TTC549 (cell line): ENCODE measurements around the gene RDH5.
A peak's percentile ranks its signal among the peaks of the same experiment; 100 is the strongest.

ENCODE experiments used
- FAIRE-seq: peaks from 2 replicates; lab custom pipeline; 2012; peaks lifted over from hg19 to GRCh38; lab: Jason Lieb, UNC

Gene RDH5

DNA sequence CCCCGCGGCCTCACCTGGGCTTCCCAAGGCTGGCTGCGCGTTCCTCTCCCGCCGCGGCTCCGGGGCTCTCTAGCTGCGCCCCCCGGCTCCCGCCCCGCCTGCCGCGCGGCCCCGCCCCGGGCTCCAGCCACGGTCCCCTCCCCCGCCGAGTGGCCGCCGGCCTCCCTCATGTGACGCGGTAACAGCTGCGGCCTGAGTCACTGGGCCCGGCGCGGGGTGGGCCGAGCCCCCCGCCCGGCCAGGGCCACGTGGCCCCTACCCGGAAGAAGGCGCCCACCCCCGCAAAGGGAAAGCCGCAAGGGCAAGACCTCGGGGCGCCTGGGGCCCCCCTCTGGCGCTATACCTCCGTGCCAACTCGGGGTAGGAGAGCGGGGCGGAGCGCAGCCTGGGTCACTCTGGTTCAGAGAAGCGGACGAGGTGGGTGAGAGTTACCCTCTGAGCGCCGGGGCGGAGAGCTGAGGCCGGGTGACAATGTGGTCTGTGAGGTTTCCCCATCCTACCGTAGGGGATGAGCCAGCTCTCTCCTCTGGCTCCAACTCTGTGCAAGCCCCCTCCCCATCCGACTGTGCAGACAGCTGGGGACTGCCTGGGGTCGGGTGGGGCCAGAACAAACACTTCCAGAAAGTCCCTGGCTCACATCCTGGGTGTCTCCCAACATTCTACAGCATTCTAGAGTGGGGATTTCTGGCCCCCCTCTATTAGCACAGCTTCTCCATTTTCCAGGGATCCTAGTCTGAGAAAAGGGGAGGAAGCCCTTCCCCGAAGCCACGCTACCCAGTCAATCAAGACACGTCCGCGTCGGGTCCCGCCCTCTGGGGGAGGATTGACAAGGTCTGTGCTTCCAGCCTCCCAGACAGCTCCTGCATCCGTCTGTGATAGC, 9.0 kb downstream of the RDH5 start, which contains the start of gene CD63:
Gene CD63, minus strand, starts transcription at position 71 of the 880 bp plus-strand sequence. CDS start 668 bp downstream, outside the sequence.
- FAIRE-seq: peak; percentile 38

GRCh38 chr12:55729819-55730818, 9.9 kb downstream of the RDH5 start:
- no peak for FAIRE-seq

GRCh38 chr12:55732288-55732687, 12.1 kb downstream of the RDH5 start:
- FAIRE-seq: no peak

- no peak for FAIRE-seq
Measured at GRCh38 chr12:55733021-55733555, 12.9 kb downstream of the RDH5 start.

- no peak for FAIRE-seq
Measured at GRCh38 chr12:55733858-55734257, 13.7 kb downstream of the RDH5 start.

DNA sequence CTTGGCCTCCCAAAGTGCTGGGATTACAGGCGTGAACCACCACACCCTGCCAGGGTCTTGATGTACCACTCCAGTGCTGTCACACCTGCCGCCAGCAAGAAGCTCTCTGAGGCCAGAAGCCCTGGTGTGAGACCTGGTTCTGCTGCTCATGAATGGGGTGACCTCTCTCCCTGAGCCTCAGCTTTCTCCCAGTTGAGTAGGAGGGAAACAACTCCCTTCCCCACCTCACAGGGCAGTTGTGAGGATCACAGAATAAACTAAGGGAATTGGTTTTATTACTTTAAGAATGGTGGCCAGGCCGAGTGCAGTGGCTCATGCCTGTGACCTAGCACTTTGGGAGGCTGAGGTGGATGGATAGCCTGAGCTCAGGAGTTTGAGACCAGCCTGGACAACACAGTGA, 14.4 kb downstream of the RDH5 start:
- FAIRE-seq: no peak

DNA sequence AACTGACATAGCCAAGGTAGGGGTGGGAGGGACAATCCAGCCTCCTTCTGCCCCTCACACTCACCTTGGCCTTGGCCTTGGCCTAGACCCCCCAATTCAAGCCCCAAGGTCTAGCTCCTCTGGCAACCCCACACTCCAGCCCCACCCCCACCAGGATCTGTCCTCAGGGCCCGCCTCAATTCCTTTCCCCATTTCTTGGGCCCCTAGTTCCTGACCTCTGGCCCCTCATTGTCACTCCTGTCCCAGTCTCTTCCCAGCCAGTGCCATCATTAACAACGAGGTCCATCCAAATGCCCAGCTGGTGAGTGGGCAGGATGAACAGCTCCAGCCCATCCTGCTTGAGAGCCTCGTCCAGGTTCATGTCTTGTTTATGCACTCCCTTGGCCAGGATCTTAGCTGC, 15.9 kb downstream of the RDH5 start:
- FAIRE-seq: no peak

DNA sequence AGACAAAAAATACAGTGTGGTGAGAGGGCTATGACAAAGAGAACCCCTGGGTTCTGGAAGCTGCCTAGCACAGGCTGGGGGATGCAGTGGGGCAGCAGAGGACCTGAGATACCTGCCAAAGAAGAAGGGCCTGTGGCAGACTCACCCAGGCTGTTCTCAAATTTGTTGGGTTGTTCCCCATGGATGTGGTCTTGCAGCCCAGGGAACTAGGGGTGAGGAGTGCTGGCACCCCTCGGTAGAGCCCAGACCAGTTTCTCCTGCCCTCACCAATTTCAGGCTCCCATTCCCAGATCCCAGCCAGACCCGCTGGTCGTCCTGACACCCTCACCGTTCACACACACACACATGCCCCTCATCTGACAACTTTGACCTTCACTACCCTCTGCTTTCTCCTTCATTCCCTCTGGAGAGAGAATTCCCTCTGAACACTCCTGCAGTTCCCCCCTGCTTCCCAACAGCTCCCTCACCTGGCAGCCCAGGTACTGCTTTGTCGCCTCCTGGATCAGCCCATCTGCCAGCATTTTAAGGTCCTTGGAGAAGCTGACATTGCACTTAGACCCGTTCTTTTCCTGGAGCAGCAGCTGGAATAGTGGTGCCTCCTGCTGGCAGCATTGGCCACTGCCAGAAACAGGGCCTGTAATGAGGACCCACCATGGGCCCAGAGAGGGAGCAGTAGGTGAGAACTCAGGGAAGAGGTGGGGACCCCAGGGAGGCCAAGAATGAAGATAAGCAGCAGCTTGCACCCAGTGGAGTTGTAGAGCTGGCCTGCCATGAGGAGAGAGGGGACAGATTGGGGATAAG, 16.8 kb downstream of the RDH5 start:
- FAIRE-seq: no peak

GRCh38 chr12:55737581-55738122, 17.5 kb downstream of the RDH5 start:
- no peak for FAIRE-seq

GRCh38 chr12:55738123-55739024, 18.2 kb downstream of the RDH5 start:
- peak; percentile 83 for FAIRE-seq

GRCh38 chr12:55739025-55739378, 18.8 kb downstream of the RDH5 start:
- FAIRE-seq: no peak

DNA sequence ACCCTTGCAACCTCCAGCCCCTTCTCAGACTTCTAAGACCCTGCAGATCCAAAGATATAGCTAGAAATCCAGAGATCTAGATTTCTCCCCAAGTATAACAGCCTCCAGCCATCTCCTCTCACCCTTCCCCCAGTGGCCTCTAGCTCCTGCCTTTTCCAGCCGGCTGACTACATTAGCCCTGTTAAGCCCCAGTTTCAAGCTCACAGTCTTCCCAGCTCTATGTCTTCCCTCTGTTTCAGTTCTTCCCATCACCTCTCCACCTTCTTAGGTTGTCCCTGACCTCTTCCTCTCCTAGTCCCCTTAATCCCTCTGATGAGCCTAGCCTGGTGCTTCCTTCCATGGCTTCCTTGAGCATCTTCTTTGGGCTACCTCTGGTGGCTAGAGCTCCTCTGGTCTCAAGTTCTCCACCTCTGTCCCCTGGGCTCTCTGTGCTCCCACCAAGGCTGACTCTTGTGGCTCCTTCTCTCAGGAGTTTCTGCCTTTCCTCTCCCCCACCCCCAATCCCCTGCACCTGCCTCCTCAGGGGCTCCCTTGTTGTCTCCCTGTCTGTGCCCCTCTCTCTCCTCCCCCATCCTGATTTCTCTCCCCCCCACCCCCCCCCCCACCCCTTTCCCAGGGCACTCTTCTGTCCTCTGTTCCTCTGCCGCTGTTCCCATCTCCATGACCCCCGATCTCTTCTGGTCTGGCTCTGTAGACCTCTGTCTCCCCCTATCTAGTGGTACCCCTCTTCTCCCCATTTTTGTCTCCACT, 21.9 kb downstream of the RDH5 start:
- FAIRE-seq: no peak

- no peak for FAIRE-seq
Measured at GRCh38 chr12:55742719-55743405, 22.7 kb downstream of the RDH5 start, which contains the start of gene GDF11. Gene GDF11, plus strand, starts transcription at chr12:55743122. Its CDS starts 195 bp downstream, at chr12:55743317.

DNA sequence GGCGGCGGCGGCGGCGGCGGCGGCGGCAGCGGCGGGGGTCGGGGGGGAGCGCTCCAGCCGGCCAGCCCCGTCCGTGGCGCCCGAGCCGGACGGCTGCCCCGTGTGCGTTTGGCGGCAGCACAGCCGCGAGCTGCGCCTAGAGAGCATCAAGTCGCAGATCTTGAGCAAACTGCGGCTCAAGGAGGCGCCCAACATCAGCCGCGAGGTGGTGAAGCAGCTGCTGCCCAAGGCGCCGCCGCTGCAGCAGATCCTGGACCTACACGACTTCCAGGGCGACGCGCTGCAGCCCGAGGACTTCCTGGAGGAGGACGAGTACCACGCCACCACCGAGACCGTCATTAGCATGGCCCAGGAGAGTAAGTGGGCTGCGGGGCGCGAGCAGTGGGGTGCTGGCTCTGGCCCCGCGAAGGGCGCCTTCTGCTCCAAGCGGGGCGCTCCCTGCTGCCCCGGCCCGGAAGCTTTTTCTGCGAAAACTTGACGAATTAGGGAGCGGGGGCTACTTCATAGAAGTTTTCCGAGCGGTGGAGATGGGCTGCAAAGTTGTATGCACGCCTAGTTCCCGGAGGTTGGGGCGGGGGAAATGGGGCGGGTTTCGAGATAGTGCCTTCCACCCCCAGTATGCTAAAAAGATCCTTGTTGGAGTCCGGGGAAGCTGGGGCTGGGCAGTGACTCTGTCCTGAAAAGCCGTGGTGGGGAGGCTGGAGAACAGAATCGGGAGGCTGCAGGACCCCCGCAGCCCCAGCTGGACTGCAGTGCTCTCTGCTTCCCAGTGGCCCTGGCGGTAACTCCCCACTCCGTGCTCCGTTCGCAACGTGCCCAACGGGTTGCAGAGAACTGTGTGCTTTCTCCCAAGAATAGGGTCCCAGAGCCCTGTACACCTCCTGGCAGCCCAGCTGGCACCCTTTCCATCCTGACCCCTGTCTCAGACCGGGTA, 23.5 kb downstream of the RDH5 start:
- FAIRE-seq: no peak

DNA sequence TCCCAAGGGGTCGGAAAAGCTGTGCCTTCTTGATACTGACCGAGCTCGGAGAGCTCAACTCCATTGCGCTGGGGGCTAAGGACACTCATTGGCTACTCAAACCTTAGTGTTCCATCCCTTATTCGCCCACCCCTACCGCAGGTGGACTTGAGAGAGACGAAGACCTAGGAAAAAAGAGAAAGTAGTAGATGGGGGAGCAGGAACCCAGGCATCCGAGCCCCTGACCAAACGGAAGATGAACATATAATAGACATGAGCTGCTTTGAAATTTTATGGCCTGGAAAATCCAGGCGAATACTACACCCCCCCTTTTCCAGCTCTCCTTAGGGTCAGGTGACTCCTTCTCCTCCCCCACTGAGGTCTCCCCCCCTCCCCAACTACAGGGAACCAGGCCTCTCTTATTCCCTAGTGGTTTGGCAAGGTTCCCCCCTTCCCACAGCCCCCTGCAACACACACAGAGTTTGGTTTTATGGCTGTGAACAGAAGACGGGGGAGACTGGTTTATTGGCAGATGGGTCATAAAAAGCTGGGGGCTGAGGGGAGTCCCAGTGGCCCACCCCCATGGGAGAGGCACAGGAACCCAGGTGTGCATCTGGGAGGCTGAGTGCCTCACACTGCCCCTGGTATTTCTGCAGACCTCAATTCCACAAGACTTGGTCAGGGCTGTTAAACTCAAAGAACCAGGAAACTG, 24.3 kb downstream of the RDH5 start:
- FAIRE-seq: no peak

DNA sequence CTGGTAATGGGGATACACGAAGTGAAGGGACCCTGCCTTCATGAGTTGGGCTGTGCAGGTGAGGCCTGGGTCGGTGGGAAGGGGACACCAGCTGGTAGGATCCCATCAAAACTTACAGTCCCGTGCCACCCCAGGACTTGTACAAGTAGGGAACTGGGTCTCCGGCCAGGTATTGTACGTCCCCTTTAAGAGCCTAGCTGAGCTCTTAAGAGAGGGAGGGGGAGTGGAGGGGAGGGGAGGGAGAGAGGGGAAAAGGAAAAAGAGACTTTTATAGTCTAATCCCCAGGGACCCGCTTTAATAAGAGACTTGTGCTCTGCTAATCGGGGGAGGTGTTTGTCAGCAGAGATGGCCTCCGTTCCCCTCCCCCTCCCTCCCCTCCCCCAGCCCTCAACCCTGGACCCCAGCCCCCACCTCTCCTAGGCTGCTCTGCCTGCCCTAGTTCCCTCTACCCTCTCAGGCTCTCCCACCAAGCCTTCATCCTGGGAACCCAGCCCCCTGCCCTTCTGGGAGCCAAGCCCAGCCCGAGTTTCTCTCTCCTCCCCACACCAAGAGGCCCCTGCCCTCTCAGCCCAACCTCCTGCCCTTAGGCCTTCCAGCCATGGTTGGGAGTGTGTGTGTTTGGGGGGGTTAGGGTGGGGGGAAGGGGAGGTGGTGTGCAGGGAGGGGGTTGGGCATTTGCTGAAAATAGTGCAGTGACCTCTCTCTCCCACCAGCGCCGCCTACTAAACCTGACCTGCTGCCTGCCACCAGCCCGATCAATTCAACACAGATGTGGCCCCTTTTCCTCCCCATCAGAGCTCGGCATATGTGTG, 25.4 kb downstream of the RDH5 start:
- no peak for FAIRE-seq
